Measurements from ENCODE around the gene GNAS-AS1. TPM values are rescaled to one million over a fixed set of nuclear protein-coding genes. Genes with fewer than 3 reads are reported as not detected.

The GNAS-AS1 gene
- total RNA-seq, 4 donors from 2014 or later = 0.55 to 1.1 TPM; not detected in 2

GRCh38 chr20:58774214-58774613 is 76.5 kb downstream of the GNAS-AS1 start:
- Histone ChIP-seq H3K4me3 (no peak overlapping the region), H3K27me3 (peaks cover 11% of the 10 kb centered on the region), H3K9me3 (no peaks in the 10 kb centered on the region), H3K36me3 (no peaks in the 10 kb centered on the region), H3K27ac (no peak overlapping the region), H3K4me1 (no peaks in the 10 kb centered on the region)
- intact Hi-C loops (cut with DNase I; ENCODE audit: low total_unique reads) = no loop called here
- TF ChIP-seq EP300 (IDR thresholded peaks at IDR 0.05; ENCODE audit: low read depth) = no peak
- no peak for TF ChIP-seq POLR2A (IDR thresholded peaks at IDR 0.05)
- no peak for TF ChIP-seq POLR2AphosphoS5 (IDR thresholded peaks at IDR 0.05)
- TF ChIP-seq CTCF (IDR thresholded peaks at IDR 0.05) = no peak
- no peak for DNase-seq
- WGBS, 2 donors (ENCODE audit: low coverage in 1 of 2) = 80 to 96% methylated on average over 1 to 5 of the region's 5 CpGs
- in situ Hi-C loops (cut with MboI; ENCODE audit: low pct_ligation_motif_present in 1 of 4, low pct_unique_long_range_greater_than_20kb in 1 of 4, low sequenced_read_pairs in 3 of 4) = loop anchor here in 1 of 4 donors (25.0 kb wide), 1 partner anchor 88 kb away; the partner anchor contains the start of genes GNAS and GNAS-AS1

- TF ChIP-seq CTCF (IDR thresholded peaks at IDR 0.05) (no peak), POLR2AphosphoS5 (IDR thresholded peaks at IDR 0.05) (no peak), EP300 (IDR thresholded peaks at IDR 0.05; ENCODE audit: low read depth) (no peak), POLR2A (IDR thresholded peaks at IDR 0.05) (no peak)
- peaks cover 21% of the 10 kb centered on the region for H3K27me3 ChIP-seq
- no peaks in the 10 kb centered on the region for H3K36me3 ChIP-seq
- intact Hi-C loops (cut with DNase I; ENCODE audit: low total_unique reads) (no loop called here), in situ Hi-C loops (cut with MboI; ENCODE audit: low pct_ligation_motif_present in 1 of 4, low pct_unique_long_range_greater_than_20kb in 1 of 4, low sequenced_read_pairs in 3 of 4) (loop anchor here in 1 of 4 donors (25.0 kb wide), 1 partner anchor 90 kb away; the partner anchor contains the start of genes GNAS and GNAS-AS1)
- H3K4me3 ChIP-seq = no peak overlapping the region
- DNase-seq = no peak
- 70 to 76% methylated on average over 2 to 6 of the region's 6 CpGs for WGBS, 2 donors (ENCODE audit: low coverage in 1 of 2)
- no peaks in the 10 kb centered on the region for H3K4me1 ChIP-seq
- no peak overlapping the region for H3K27ac ChIP-seq
- no peaks in the 10 kb centered on the region for H3K9me3 ChIP-seq
Observed at GRCh38 chr20:58772786-58773185, 77.9 kb downstream of the GNAS-AS1 start.

Small RNA genes lying within 50 kb of the gene (small RNA-seq; reads per million reads assigned to genes)
- gene MIR298 (0 reads per million in 4 donors), gene RF02127 (0 reads per million in 4 donors), gene RF02128 (0 reads per million in 4 donors), gene RF02130 (0 reads per million in 4 donors), gene RF02131 (0 reads per million in 4 donors)

Other genes with a start within 250 kb of the GNAS-AS1 start
- 100 to 1,000 TPM in 1 of 4 donors, 10 to 100 TPM in 3; 52.3 to 146 (median 77.0) TPM for gene STX16, start 199.6 kb downstream of the GNAS-AS1 start, total RNA-seq
- gene NPEPL1, start 158.1 kb downstream of the GNAS-AS1 start, total RNA-seq = 100 to 1,000 TPM in 1 of 4 donors, 10 to 100 TPM in 3; 33.3 to 109 (median 66.9) TPM
- 100 to 1,000 TPM; 501 to 716 (median 535) TPM for gene GNAS, start 1.8 kb upstream of the GNAS-AS1 start, total RNA-seq
- gene NELFCD, start 130.4 kb upstream of the GNAS-AS1 start, total RNA-seq = 10 to 100 TPM; 43.7 to 68.1 (median 55.1) TPM
- gene CTSZ, start 156.4 kb upstream of the GNAS-AS1 start, total RNA-seq = 100 to 1,000 TPM in 3 of 4 donors, 10 to 100 TPM in 1; 61.9 to 246 (median 226) TPM
- not detected for gene TUBB1, start 168.5 kb upstream of the GNAS-AS1 start, total RNA-seq
- gene ATP5F1E, start 181.4 kb upstream of the GNAS-AS1 start, total RNA-seq = 10 to 100 TPM in 3 of 4 donors, 1 to 10 TPM in 1; 7.2 to 33.0 (median 25.8) TPM
- 100 to 1,000 TPM in 2 of 4 donors, 10 to 100 TPM in 2; 25.3 to 119 (median 67.8) TPM for gene PRELID3B, start 191.9 kb upstream of the GNAS-AS1 start, total RNA-seq

Data from transverse colon (tissue), 4 donors.